Cardiac muscle cell (in vitro differentiated cells and primary cell): Measurements from ENCODE around the gene SETD4. TPM values are rescaled to one million over a fixed set of nuclear protein-coding genes. Genes with fewer than 3 reads are reported as not detected.

Experiments used
- DNase-seq, 2 donors: peaks; one replicate each; pipeline versions ENCODE4 v3.0.0 to v3.0.0-alpha.2; 2010 to 2017; ENCODE audit warnings: low read depth in 1 of 2, low spot score in 1 of 2
- H3K27ac ChIP-seq: fragments of 200-600 bp; sonication (generic); 2 replicates; pipeline ENCODE4 v1.5.1; 2016
- H3K27me3 ChIP-seq: fragments of 200-600 bp; sonication (generic); 2 replicates; pipeline ENCODE4 v1.6.0; 2016; ENCODE audit warnings: control low read depth
- H3K36me3 ChIP-seq: fragments of 200-600 bp; sonication (generic); 2 replicates; pipeline ENCODE4 v1.5.1; 2016; ENCODE audit warnings: control low read depth
- H3K4me1 ChIP-seq: fragments of 200-600 bp; sonication (generic); 2 replicates; pipeline ENCODE4 v1.8.1; 2017; ENCODE audit warnings: low read depth, mild to moderate bottlenecking, mixed run types
- H3K4me3 ChIP-seq: fragments of 200-600 bp; sonication (generic); 2 replicates; pipeline ENCODE4 v1.5.1; 2016; ENCODE audit warnings: mild to moderate bottlenecking
- H3K9me3 ChIP-seq: fragments of 200-600 bp; sonication (generic); 2 replicates; pipeline ENCODE4 v1.5.1; 2017; ENCODE audit warnings: low read depth, mild to moderate bottlenecking, control low read depth
- polyA plus RNA-seq: library from polyadenylated mRNA; unstranded; fragments of >200 nt; fragmentation: Nextera tagmentation; extraction: Ambion mirVana; gene quantifications from 2 replicates; pipeline ENCODE4 v1.2.1, GENCODE V29; 2016
- total RNA-seq: library from RNA; depleted of rRNA; stranded (reverse); fragments of >200 nt; gene quantifications from 2 replicates; pipeline ENCODE4 v1.2.3, GENCODE V29; 2016
- TF ChIP-seq, protein P1 (sequence below): IDR thresholded peaks from 2 replicates; pipeline ENCODE4 v1.5.1; 2012; ENCODE audit warnings: low read depth, mild to moderate bottlenecking, low read length

SETD4 gene
- total and polyA plus RNA-seq, 2 experiments from 2014 or later = 16.2 to 28.5 TPM

GRCh38 chr21:35991131-35991530 is 69.2 kb downstream of the SETD4 start:
- H3K27me3 ChIP-seq = peaks cover 2% of the 10 kb centered on the region
- H3K9me3 ChIP-seq = no peaks in the 10 kb centered on the region

GRCh38 chr21:35990609-35991008 is 69.7 kb downstream of the SETD4 start:
- DNase-seq = no peak
- no peaks in the 10 kb centered on the region for H3K9me3 ChIP-seq
- no peaks in the 10 kb centered on the region for H3K4me1 ChIP-seq
- H3K27ac ChIP-seq = no peak overlapping the region
- H3K27me3 ChIP-seq = peaks cover 1% of the 10 kb centered on the region
- no peaks in the 10 kb centered on the region for H3K36me3 ChIP-seq
- TF ChIP-seq, protein P1, sequence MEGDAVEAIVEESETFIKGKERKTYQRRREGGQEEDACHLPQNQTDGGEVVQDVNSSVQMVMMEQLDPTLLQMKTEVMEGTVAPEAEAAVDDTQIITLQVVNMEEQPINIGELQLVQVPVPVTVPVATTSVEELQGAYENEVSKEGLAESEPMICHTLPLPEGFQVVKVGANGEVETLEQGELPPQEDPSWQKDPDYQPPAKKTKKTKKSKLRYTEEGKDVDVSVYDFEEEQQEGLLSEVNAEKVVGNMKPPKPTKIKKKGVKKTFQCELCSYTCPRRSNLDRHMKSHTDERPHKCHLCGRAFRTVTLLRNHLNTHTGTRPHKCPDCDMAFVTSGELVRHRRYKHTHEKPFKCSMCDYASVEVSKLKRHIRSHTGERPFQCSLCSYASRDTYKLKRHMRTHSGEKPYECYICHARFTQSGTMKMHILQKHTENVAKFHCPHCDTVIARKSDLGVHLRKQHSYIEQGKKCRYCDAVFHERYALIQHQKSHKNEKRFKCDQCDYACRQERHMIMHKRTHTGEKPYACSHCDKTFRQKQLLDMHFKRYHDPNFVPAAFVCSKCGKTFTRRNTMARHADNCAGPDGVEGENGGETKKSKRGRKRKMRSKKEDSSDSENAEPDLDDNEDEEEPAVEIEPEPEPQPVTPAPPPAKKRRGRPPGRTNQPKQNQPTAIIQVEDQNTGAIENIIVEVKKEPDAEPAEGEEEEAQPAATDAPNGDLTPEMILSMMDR = no peak
- H3K4me3 ChIP-seq = no peak overlapping the region

More at GRCh38 chr21:35991131-35991530, 69.2 kb downstream of the SETD4 start:
- no peaks in the 10 kb centered on the region for H3K4me1 ChIP-seq
- H3K27ac ChIP-seq = no peak overlapping the region
- no peak overlapping the region for H3K4me3 ChIP-seq
- TF ChIP-seq, protein P1 = no peak
- no peak for DNase-seq
- H3K36me3 ChIP-seq = no peaks in the 10 kb centered on the region

DNA sequence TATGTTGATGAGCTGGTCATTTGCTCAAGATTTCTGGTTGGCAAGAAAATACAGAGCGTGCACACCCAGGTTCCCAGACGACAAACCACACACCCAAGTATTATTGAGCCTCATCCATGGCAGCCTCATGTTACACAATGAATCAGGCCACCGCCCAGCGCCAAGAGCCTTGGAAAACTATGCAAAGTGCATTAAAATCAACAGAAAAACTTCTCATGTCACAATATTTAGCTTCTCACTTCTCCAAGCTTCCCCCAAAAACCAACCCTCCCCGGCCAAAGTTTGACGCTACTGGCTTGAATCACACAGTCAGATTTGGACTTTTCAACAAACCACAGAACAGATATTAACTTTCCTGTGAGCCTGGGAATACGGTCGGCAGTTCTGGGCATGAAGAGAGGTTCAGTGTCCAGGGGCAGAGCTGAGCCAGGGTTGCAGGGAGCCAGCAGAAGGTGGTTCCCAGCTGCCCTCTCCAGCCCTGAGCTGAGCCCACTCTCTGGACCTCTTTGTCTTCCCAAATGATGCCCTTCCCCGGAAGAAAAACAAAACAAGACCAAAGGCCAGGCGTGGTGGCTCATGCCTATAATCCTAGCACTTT is 71.1 kb downstream of the SETD4 start:
- H3K27me3 ChIP-seq = no peaks in the 10 kb centered on the region
- TF ChIP-seq, protein P1 = no peak

GRCh38 chr21:35988416-35989137 is 71.7 kb downstream of the SETD4 start:
- H3K27me3 ChIP-seq = no peaks in the 10 kb centered on the region
- TF ChIP-seq, protein P1 = no peak
- H3K36me3 ChIP-seq = no peaks in the 10 kb centered on the region
- no peak for DNase-seq
- H3K27ac ChIP-seq = no peak overlapping the region
- H3K4me1 ChIP-seq = no peaks in the 10 kb centered on the region
- no peak overlapping the region for H3K4me3 ChIP-seq
- H3K9me3 ChIP-seq = no peaks in the 10 kb centered on the region

More for the DNA sequence above, 71.1 kb downstream of the SETD4 start:
- Histone ChIP-seq H3K36me3 (no peaks in the 10 kb centered on the region), H3K27ac (no peak overlapping the region), H3K4me3 (no peak overlapping the region), H3K4me1 (no peaks in the 10 kb centered on the region), H3K9me3 (no peaks in the 10 kb centered on the region)
- peak in 1 of 2 donors; percentile 8 for DNase-seq

DNA sequence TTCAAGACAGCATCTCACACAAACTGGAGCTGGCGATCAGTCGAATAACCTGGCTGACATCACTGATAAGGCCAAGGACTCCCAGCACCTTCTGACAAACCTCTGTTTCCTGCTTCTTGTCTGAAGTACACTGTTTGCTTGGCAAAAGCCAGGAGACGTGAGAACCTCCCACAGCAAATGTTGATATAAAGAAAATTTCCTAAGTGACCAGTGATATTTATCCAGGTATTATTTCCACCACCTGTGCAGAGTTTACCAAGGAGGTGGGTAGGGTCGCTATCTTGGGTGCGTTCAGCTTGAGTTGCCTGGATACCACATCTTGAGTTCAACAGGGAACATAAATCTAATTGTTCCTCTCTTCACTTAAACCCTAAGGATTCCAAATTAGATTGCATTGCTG is 72.9 kb downstream of the SETD4 start:
- Histone ChIP-seq H3K27ac (no peak overlapping the region), H3K4me1 (no peaks in the 10 kb centered on the region), H3K4me3 (no peak overlapping the region), H3K9me3 (no peaks in the 10 kb centered on the region), H3K27me3 (no peaks in the 10 kb centered on the region), H3K36me3 (no peaks in the 10 kb centered on the region)
- TF ChIP-seq, protein P1 = no peak
- no peak for DNase-seq
